Trophoblast cell (in vitro differentiated cells and primary cell): ENCODE results near the gene PROSER1.

ENCODE experiments used
- DNase-seq, 2 donors: peaks; one replicate each; pipeline ENCODE4 v3.0.0-alpha.2; 2016
- H2AFZ ChIP-seq: 2 replicates; pipeline ENCODE4 v1.6.1; 2013; ENCODE audit warnings: low read length, moderate library complexity, mild to moderate bottlenecking; ENCODE audit not compliant: insufficient read depth, poor library complexity
- H2AK5ac ChIP-seq: 2 replicates; pipeline ENCODE4 v1.6.1; 2013; ENCODE audit warnings: mild to moderate bottlenecking, low read length
- H2BK120ac ChIP-seq: 2 replicates; pipeline ENCODE4 v1.6.1; 2013; ENCODE audit warnings: low read length, mild to moderate bottlenecking, moderate library complexity; ENCODE audit not compliant: insufficient read depth, poor library complexity
- H2BK12ac ChIP-seq: 2 replicates; pipeline ENCODE4 v1.6.1; 2013; ENCODE audit warnings: mild to moderate bottlenecking, low read length, moderate library complexity
- H2BK5ac ChIP-seq: 2 replicates; pipeline ENCODE4 v1.6.1; 2013; ENCODE audit warnings: low read length, low read depth, moderate library complexity, mild to moderate bottlenecking; ENCODE audit not compliant: poor library complexity
- H3K14ac ChIP-seq: 2 replicates; pipeline ENCODE4 v1.6.1; 2013; ENCODE audit warnings: mild to moderate bottlenecking, low read length
- H3K18ac ChIP-seq: 2 replicates; pipeline ENCODE4 v1.6.1; 2013; ENCODE audit warnings: mild to moderate bottlenecking, low read length
- H3K23ac ChIP-seq: 2 replicates; pipeline ENCODE4 v1.6.1; 2013; ENCODE audit warnings: low read length
- H3K27ac ChIP-seq: 2 replicates; pipeline ENCODE4 v1.5.1; 2013; ENCODE audit warnings: low read depth, mild to moderate bottlenecking, inconsistent platforms, low read length, moderate library complexity
- H3K27me3 ChIP-seq: 2 replicates; pipeline ENCODE4 v1.6.1; 2013; ENCODE audit warnings: inconsistent platforms, mild to moderate bottlenecking, low read length, moderate library complexity; ENCODE audit not compliant: insufficient read depth
- H3K36me3 ChIP-seq, 2 experiments: 1 replicate in 1 of 2; 2 replicates in 1 of 2; pipeline ENCODE4 v1.6.1; 2013; ENCODE audit warnings: low read length in 2 of 2, mild to moderate bottlenecking in 2 of 2, moderate library complexity in 1 of 2; ENCODE audit not compliant: insufficient read depth in 2 of 2, control insufficient read depth in 1 of 2
- H3K4ac ChIP-seq: 2 replicates; pipeline ENCODE4 v1.6.1; 2013; ENCODE audit warnings: low read depth, mild to moderate bottlenecking, low read length, moderate library complexity
- H3K4me1 ChIP-seq, 2 experiments: 1 replicate in 1 of 2; 2 replicates in 1 of 2; pipeline ENCODE4 v1.6.1; 2013; ENCODE audit warnings: low read length in 2 of 2, mild to moderate bottlenecking in 2 of 2, moderate library complexity in 1 of 2; ENCODE audit not compliant: insufficient read depth in 2 of 2, control insufficient read depth in 1 of 2
- H3K4me2 ChIP-seq: 2 replicates; pipeline ENCODE4 v1.6.1; 2013; ENCODE audit warnings: inconsistent platforms, mild to moderate bottlenecking, low read length, moderate library complexity
- H3K4me3 ChIP-seq: 2 replicates; pipeline ENCODE4 v1.5.1; 2013; ENCODE audit warnings: mild to moderate bottlenecking, low read depth, low read length, inconsistent platforms
- H3K79me1 ChIP-seq: one replicate; pipeline ENCODE4 v1.6.1; 2013; ENCODE audit warnings: low read length
- H3K79me2 ChIP-seq: 2 replicates; pipeline ENCODE4 v1.6.1; 2013; ENCODE audit warnings: low read length, mild to moderate bottlenecking; ENCODE audit not compliant: control insufficient read depth, insufficient read depth, poor library complexity
- H3K9ac ChIP-seq: 2 replicates; pipeline ENCODE4 v1.6.1; 2013; ENCODE audit warnings: mild to moderate bottlenecking, low read length
- H3K9me3 ChIP-seq: 2 replicates; pipeline ENCODE4 v1.6.1; 2013; ENCODE audit warnings: low read depth, mild to moderate bottlenecking, control low read depth, inconsistent platforms, low read length; ENCODE audit not compliant: insufficient read depth
- H4K12ac ChIP-seq: 2 replicates; pipeline ENCODE4 v1.6.1; 2013; ENCODE audit warnings: low read depth, mild to moderate bottlenecking, low read length, moderate library complexity
- H4K8ac ChIP-seq: 2 replicates; pipeline ENCODE4 v1.6.1; 2013; ENCODE audit warnings: low read depth, mild to moderate bottlenecking, low read length, moderate library complexity
- H4K91ac ChIP-seq: one replicate; pipeline ENCODE4 v1.6.1; 2013; ENCODE audit warnings: low read depth, mild to moderate bottlenecking, low read length, moderate library complexity
- WGBS: extraction: QIAGEN DNeasy Blood & Tissue Kit; methylation state at CpG from one replicate; pipeline ENCODE4 v1.1.7; 2013; ENCODE audit warnings: missing lambda C conversion rate; ENCODE audit not compliant: insufficient read length, insufficient coverage; ENCODE audit errors: extremely low coverage; 5-methylcytosine and 5-hydroxymethylcytosine counted together

PROSER1 gene

DNA sequence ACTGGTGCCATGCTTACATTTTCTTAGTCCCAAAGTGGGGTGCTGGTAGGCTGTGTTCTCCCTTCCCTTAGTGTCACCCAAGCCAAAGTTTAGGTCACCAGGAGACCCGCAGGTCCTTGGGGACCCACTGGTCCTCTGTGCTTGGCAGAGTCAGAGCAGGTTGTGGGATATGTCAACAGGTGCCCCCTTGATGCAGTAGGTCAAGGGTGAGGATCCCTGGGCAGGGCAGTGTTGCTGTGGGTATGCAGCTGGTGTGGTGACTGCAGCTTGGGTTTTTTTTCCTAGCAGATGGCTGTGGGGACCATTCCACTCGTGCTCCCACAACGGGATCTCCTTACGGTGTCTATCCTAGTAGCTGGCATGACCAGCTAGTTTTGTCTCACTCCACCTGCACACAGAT lies 24.1 kb upstream of the PROSER1 start:
- Histone ChIP-seq H3K27ac (no peak overlapping the region), H3K79me2 (no peaks in the 10 kb centered on the region), H2AK5ac (no peak overlapping the region), H3K36me3 (no peaks in the 10 kb centered on the region), H3K9ac (no peak overlapping the region), H3K27me3 (no peaks in the 10 kb centered on the region), H2BK120ac (no peak overlapping the region), H3K14ac (no peak overlapping the region), H4K91ac (no peak overlapping the region), H3K18ac (no peak overlapping the region), H3K4ac (no peak overlapping the region), H3K4me3 (no peak overlapping the region), H3K79me1 (no peaks in the 10 kb centered on the region), H2BK5ac (no peak overlapping the region), H4K8ac (no peak overlapping the region), H2AFZ (no peak overlapping the region), H3K4me1 (no peaks in the 10 kb centered on the region), H3K9me3 (no peaks in the 10 kb centered on the region), H3K23ac (no peak overlapping the region), H3K4me2 (no peak overlapping the region), H4K12ac (no peak overlapping the region), H2BK12ac (no peak overlapping the region)
- DNase-seq, result no peak
- WGBS, result no CpG with 5 or more reads among the region's 4 CpGs

DNA sequence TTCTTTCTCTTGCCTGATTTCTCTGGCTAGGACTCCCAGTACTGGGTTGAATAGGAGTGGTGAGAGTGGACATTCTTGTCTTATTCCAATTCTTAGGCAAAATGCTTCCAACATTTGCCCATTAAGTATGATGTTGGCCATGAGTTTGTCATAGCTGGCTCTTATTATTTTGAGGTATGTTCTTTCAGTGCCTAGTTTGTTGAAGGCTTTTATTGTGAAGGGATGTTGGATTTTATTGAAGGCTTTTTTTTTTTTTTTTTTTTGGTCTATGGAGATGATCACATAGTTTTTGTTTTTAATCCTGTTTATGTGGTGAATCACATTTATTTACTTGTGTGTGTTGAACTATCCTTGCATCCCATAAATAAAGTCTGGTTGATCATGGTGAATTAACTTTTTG lies 20.2 kb upstream of the PROSER1 start:
- DNase-seq, result no peak
- Histone ChIP-seq H3K27me3 (no peaks in the 10 kb centered on the region), H3K4ac (no peak overlapping the region), H3K27ac (no peak overlapping the region), H4K91ac (no peak overlapping the region), H2BK5ac (no peak overlapping the region), H4K12ac (no peak overlapping the region), H3K79me1 (no peaks in the 10 kb centered on the region), H3K4me1 (no peaks in the 10 kb centered on the region), H3K23ac (no peak overlapping the region), H3K4me2 (no peak overlapping the region), H2BK12ac (no peak overlapping the region), H3K4me3 (no peak overlapping the region), H3K18ac (no peak overlapping the region), H2BK120ac (no peak overlapping the region), H3K9me3 (no peaks in the 10 kb centered on the region), H3K14ac (no peak overlapping the region), H2AFZ (no peak overlapping the region), H3K36me3 (no peaks in the 10 kb centered on the region), H3K79me2 (no peaks in the 10 kb centered on the region), H2AK5ac (no peak overlapping the region), H3K9ac (no peak overlapping the region), H4K8ac (no peak overlapping the region)

DNA sequence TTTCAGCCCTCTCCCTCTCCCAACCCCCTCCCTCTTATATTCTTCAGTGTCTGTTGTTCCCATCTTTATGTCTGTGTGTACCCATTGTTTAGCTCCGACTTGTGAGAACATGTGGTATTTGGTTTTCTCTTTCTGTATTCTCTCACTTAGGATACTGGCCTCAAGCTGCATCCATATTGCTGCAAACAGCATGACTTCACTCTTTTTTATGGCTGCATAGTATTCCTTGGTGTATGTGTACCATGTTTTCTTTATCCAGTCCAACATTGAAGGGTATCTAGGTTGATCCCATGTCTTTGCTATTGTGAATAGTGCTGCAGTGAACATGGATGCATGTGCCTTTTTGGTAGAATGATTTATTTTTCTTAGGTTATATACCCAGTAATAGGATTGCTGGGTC lies 18.1 kb upstream of the PROSER1 start:
- no peak overlapping the region for H4K12ac ChIP-seq
- no peaks in the 10 kb centered on the region for H3K4me1 ChIP-seq
- H4K91ac ChIP-seq, result no peak overlapping the region
- H3K9me3 ChIP-seq, result no peaks in the 10 kb centered on the region
- no peak overlapping the region for H2BK5ac ChIP-seq
- H2AK5ac ChIP-seq, result no peak overlapping the region
- no peak overlapping the region for H2BK12ac ChIP-seq
- no peak for DNase-seq
- H3K27ac ChIP-seq, result no peak overlapping the region
- no peaks in the 10 kb centered on the region for H3K79me1 ChIP-seq
- WGBS, result no CpG with 5 or more reads among the region's 1 CpG
- no peak overlapping the region for H3K4me3 ChIP-seq
- H3K14ac ChIP-seq, result no peak overlapping the region
- no peak overlapping the region for H3K4ac ChIP-seq
- H3K79me2 ChIP-seq, result no peaks in the 10 kb centered on the region
- no peak overlapping the region for H3K9ac ChIP-seq
- no peak overlapping the region for H3K23ac ChIP-seq
- no peak overlapping the region for H4K8ac ChIP-seq
- H2BK120ac ChIP-seq, result no peak overlapping the region
- H3K18ac ChIP-seq, result no peak overlapping the region
- no peaks in the 10 kb centered on the region for H3K27me3 ChIP-seq
- no peaks in the 10 kb centered on the region for H3K36me3 ChIP-seq
- H2AFZ ChIP-seq, result no peak overlapping the region
- no peak overlapping the region for H3K4me2 ChIP-seq

DNA sequence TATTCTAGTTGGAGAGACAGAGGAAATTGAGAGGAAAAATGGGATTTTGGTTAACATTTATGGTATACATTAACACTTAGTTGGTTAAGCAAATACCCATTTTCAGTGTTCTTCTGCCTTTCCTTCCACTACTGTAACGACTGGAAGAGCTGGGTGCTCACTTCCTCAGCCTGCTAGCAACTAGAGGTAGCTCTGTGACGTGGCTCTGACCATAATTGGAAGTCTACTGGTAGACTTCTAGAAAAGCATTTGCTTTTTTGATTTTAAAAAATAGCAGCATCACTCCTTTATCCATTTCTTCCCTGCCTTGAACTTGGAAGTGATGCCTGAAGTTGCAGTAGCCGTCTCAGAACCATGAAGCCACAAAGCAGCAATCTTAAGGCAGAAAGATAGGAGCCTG lies 16.2 kb upstream of the PROSER1 start:
- no peak overlapping the region for H3K18ac ChIP-seq
- no peak overlapping the region for H4K8ac ChIP-seq
- no peak overlapping the region for H2AK5ac ChIP-seq
- no CpG with 5 or more reads among the region's 3 CpGs for WGBS
- no peaks in the 10 kb centered on the region for H3K36me3 ChIP-seq
- H3K79me2 ChIP-seq, result no peaks in the 10 kb centered on the region
- H3K9me3 ChIP-seq, result no peaks in the 10 kb centered on the region
- no peak overlapping the region for H2BK12ac ChIP-seq
- no peak overlapping the region for H2AFZ ChIP-seq
- no peak overlapping the region for H2BK5ac ChIP-seq
- H2BK120ac ChIP-seq, result no peak overlapping the region
- no peak overlapping the region for H3K4ac ChIP-seq
- no peak overlapping the region for H3K27ac ChIP-seq
- H3K27me3 ChIP-seq, result no peaks in the 10 kb centered on the region
- H3K14ac ChIP-seq, result no peak overlapping the region
- H3K79me1 ChIP-seq, result no peaks in the 10 kb centered on the region
- H3K4me3 ChIP-seq, result no peak overlapping the region
- H4K12ac ChIP-seq, result no peak overlapping the region
- no peak for DNase-seq
- H3K23ac ChIP-seq, result no peak overlapping the region
- H3K4me2 ChIP-seq, result no peak overlapping the region
- no peaks in the 10 kb centered on the region for H3K4me1 ChIP-seq
- H4K91ac ChIP-seq, result no peak overlapping the region
- H3K9ac ChIP-seq, result no peak overlapping the region

DNA sequence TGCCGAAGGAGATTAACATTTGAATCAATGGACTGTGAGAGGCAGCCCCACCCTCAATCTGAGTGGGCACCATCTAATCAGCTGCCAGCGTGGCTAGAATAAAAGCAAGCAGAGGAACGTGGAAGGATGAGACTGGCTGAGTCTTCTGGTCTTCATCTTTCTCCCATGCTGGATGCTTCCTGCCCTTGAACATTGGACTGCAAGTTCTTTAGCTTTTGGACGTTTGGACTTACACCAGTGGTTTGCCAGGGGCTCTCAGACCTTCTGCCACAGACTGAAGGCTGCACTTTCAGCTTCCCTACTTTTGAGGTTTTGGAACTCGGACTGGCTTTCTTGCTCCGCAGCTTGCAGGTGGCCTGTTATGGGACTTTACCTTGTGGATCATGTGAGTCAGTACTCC lies 15.1 kb upstream of the PROSER1 start:
- Histone ChIP-seq H2AFZ (no peak overlapping the region), H2BK120ac (no peak overlapping the region), H3K79me2 (no peaks in the 10 kb centered on the region), H3K14ac (no peak overlapping the region), H3K27ac (no peak overlapping the region), H3K9ac (no peak overlapping the region), H3K9me3 (no peaks in the 10 kb centered on the region), H4K12ac (no peak overlapping the region), H3K18ac (no peak overlapping the region), H3K4ac (no peak overlapping the region), H3K4me1 (no peaks in the 10 kb centered on the region), H3K4me3 (no peak overlapping the region), H2BK12ac (no peak overlapping the region), H2BK5ac (no peak overlapping the region), H2AK5ac (no peak overlapping the region), H4K8ac (no peak overlapping the region), H3K23ac (no peak overlapping the region), H3K79me1 (no peaks in the 10 kb centered on the region), H3K36me3 (no peaks in the 10 kb centered on the region), H4K91ac (no peak overlapping the region), H3K4me2 (no peak overlapping the region), H3K27me3 (no peaks in the 10 kb centered on the region)
- WGBS, result no CpG with 5 or more reads among the region's 6 CpGs
- no peak for DNase-seq
